PFSK-1 (cell line): ENCODE measurements around the gene CXCL16.

Experiments
- FOXP2 ChIP-seq: optimal IDR thresholded peaks from 2 replicates; pipeline ENCODE3; 2011; ENCODE audit warnings: borderline replicate concordance, control low read depth, inconsistent platforms; ENCODE audit not compliant: insufficient read depth; ENCODE audit errors: extremely low read length, extremely low read depth
- POLR2AphosphoS5 ChIP-seq: IDR thresholded peaks from 2 replicates; pipeline ENCODE4 v1.6.1; 2012; ENCODE audit warnings: low read depth, mild to moderate bottlenecking, control low read depth, low read length, moderate library complexity
- SIN3A ChIP-seq: IDR thresholded peaks from 2 replicates; pipeline ENCODE4 v1.6.1; 2012; ENCODE audit warnings: mild to moderate bottlenecking, low read length, moderate library complexity, borderline replicate concordance; ENCODE audit not compliant: insufficient read depth
- TAF1 ChIP-seq: IDR thresholded peaks from 2 replicates; pipeline ENCODE4 v1.6.1; 2012; ENCODE audit warnings: low read length, control low read depth, borderline replicate concordance; ENCODE audit not compliant: insufficient read depth
- TF ChIP-seq, protein P1 (sequence below), 2 experiments: IDR thresholded peaks; 2 replicates each; pipeline versions ENCODE4 v1.6.1 to v1.8.0; 2011 to 2012; ENCODE audit warnings: low read depth in 2 of 2, low read length in 2 of 2, control low read depth in 1 of 2, inconsistent platforms in 1 of 2, mild to moderate bottlenecking in 1 of 2, moderate library complexity in 1 of 2; ENCODE audit not compliant: insufficient read depth in 1 of 2

- TF ChIP-seq POLR2AphosphoS5 (no peak), TAF1 (no peak), SIN3A (no peak), FOXP2 (no peak)
- TF ChIP-seq, protein P1, sequence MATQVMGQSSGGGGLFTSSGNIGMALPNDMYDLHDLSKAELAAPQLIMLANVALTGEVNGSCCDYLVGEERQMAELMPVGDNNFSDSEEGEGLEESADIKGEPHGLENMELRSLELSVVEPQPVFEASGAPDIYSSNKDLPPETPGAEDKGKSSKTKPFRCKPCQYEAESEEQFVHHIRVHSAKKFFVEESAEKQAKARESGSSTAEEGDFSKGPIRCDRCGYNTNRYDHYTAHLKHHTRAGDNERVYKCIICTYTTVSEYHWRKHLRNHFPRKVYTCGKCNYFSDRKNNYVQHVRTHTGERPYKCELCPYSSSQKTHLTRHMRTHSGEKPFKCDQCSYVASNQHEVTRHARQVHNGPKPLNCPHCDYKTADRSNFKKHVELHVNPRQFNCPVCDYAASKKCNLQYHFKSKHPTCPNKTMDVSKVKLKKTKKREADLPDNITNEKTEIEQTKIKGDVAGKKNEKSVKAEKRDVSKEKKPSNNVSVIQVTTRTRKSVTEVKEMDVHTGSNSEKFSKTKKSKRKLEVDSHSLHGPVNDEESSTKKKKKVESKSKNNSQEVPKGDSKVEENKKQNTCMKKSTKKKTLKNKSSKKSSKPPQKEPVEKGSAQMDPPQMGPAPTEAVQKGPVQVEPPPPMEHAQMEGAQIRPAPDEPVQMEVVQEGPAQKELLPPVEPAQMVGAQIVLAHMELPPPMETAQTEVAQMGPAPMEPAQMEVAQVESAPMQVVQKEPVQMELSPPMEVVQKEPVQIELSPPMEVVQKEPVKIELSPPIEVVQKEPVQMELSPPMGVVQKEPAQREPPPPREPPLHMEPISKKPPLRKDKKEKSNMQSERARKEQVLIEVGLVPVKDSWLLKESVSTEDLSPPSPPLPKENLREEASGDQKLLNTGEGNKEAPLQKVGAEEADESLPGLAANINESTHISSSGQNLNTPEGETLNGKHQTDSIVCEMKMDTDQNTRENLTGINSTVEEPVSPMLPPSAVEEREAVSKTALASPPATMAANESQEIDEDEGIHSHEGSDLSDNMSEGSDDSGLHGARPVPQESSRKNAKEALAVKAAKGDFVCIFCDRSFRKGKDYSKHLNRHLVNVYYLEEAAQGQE (IDR thresholded peaks at IDR 0.05; ENCODE audit: insufficient read depth in 1 of 2, low read depth in 2 of 2, low read length in 2 of 2): no peak
Observed at GRCh38 chr17:4750606-4751005, 10.9 kb upstream of the CXCL16 start.
